K562 (cell line): Measurements from ENCODE around the gene GCA. TPM values are rescaled to one million over a fixed set of nuclear protein-coding genes. Genes with fewer than 3 reads are reported as not detected.

Experiments used
- ATAC-seq: fragments of 200-7000 bp; cut with Tn5 transposase; 3 replicates; pipeline ENCODE4 v1.9.1; 2020; ENCODE audit warnings: moderate library complexity
- BruUV-seq: library from RNA; stranded (reverse); fragments of 400-500 nt; replicated peaks from 2 replicates; lab custom pipeline; 2021; lab: Mats Ljungman, UMichigan
- CTCF ChIA-PET: fragments of 300-600 bp; formaldehyde crosslinking; extraction: SDS; loops from one replicate; lab custom pipeline; 2021; ENCODE audit warnings: low intra/inter-chr PET ratio; lab: Yijun Ruan, JAX
- POLR2A ChIA-PET: fragments of 300-600, 350-650 bp; sonication (Branson Sonifier 250); formaldehyde crosslinking; extraction: SDS; loops from one replicate; lab custom pipeline; 2021; ENCODE audit warnings: antibody characterized with exemption, inconsistent platforms; lab: Yijun Ruan, JAX
- DNase-seq, 4 experiments: peaks; one replicate each; pipeline versions ENCODE4 v3.0.0 to v3.0.0-alpha.2; 2011 to 2018; ENCODE audit warnings: low spot score in 3 of 4, mixed read lengths in 3 of 4; ENCODE audit errors: extremely low read depth in 1 of 4
- FAIRE-seq: peaks from 2 replicates; lab custom pipeline; 2011; peaks lifted over from hg19 to GRCh38; lab: Jason Lieb, UNC
- H2AFZ ChIP-seq: 2 replicates; pipeline ENCODE4 v1.6.0; 2011; ENCODE audit warnings: low read depth, low read length, control low read depth, inconsistent platforms
- H3K27ac ChIP-seq: fragments of 200-600 bp; 3 replicates; pipeline ENCODE4 v1.8.0; 2011; ENCODE audit warnings: low read depth, mild to moderate bottlenecking, control low read depth, inconsistent platforms, low read length, moderate library complexity, mixed read lengths; ENCODE audit errors: extremely low read depth
- H3K27me3 ChIP-seq, 2 experiments: fragments of 300-600 bp in 1 of 2; 2 replicates in 1 of 2; 3 replicates in 1 of 2; pipeline versions ENCODE4 v1.6.0 to v1.8.0; 2011; ENCODE audit warnings: inconsistent platforms in 2 of 2, low read length in 2 of 2, mild to moderate bottlenecking in 1 of 2, mixed read lengths in 1 of 2, moderate library complexity in 1 of 2; ENCODE audit not compliant: control insufficient read depth in 2 of 2, insufficient read depth in 2 of 2
- H3K36me3 ChIP-seq: fragments of 300-600 bp; 3 replicates; pipeline ENCODE4 v1.8.0; 2011; ENCODE audit warnings: mild to moderate bottlenecking, low read length, inconsistent platforms; ENCODE audit not compliant: control insufficient read depth, insufficient read depth
- H3K4me1 ChIP-seq, 2 experiments: fragments of 200-600 bp in 1 of 2; replicated peaks in 1 of 2; 2 replicates in 1 of 2; 3 replicates in 1 of 2; pipeline versions ENCODE4 v1.5.1 to v1.8.0; 2011; ENCODE audit warnings: inconsistent platforms in 2 of 2, low read length in 2 of 2, mild to moderate bottlenecking in 1 of 2, mixed read lengths in 1 of 2, moderate library complexity in 1 of 2; ENCODE audit not compliant: control insufficient read depth in 2 of 2, insufficient read depth in 2 of 2
- H3K4me2 ChIP-seq: 2 replicates; pipeline ENCODE4 v1.6.1; 2011; ENCODE audit warnings: low read length, control low read depth, inconsistent platforms, mixed read lengths; ENCODE audit not compliant: insufficient read depth
- H3K4me3 ChIP-seq: fragments of 200-600 bp; sonication (generic), shearing (Covaris generic); 2 replicates; pipeline ENCODE4 v1.5.1; 2016; ENCODE audit warnings: control low read depth, inconsistent platforms
- H3K79me2 ChIP-seq: fragments of 200-600 bp; 3 replicates; pipeline ENCODE4 v1.8.0; 2011; ENCODE audit warnings: low read length, inconsistent platforms; ENCODE audit not compliant: control insufficient read depth, insufficient read depth
- H3K9ac ChIP-seq, 2 experiments: 2 replicates each; pipeline versions ENCODE4 v1.6.0 to v1.6.1; 2011; ENCODE audit warnings: low read depth in 2 of 2, low read length in 2 of 2, control low read depth in 1 of 2, inconsistent platforms in 1 of 2, mild to moderate bottlenecking in 1 of 2, mixed read lengths in 1 of 2; ENCODE audit not compliant: insufficient read depth in 1 of 2
- H3K9me1 ChIP-seq: one replicate; pipeline ENCODE4 v1.6.0; 2011; ENCODE audit warnings: inconsistent platforms, mild to moderate bottlenecking, low read length, moderate library complexity; ENCODE audit not compliant: control insufficient read depth, insufficient read depth
- H3K9me3 ChIP-seq: replicated peaks from 2 replicates; pipeline ENCODE4 v1.5.1; 2011; ENCODE audit warnings: low read depth, low read length, inconsistent platforms; ENCODE audit not compliant: control insufficient read depth, insufficient read depth
- H4K20me1 ChIP-seq: replicated peaks from 2 replicates; pipeline ENCODE4 v1.6.1; 2011; ENCODE audit warnings: low read length, inconsistent platforms, mixed read lengths; ENCODE audit not compliant: control insufficient read depth, insufficient read depth
- ELF1 ChIP-seq: fragments of 200-800 bp; sonication (Bioruptor generic); IDR thresholded peaks from 2 replicates; pipeline ENCODE4 v1.6.1; 2016; ENCODE audit warnings: missing genetic modification characterization, missing compliant biosample characterization
- GTF2E2 ChIP-seq: fragments of 200-800 bp; sonication (Bioruptor generic); IDR thresholded peaks from 2 replicates; pipeline ENCODE4 v1.6.1; 2016; ENCODE audit warnings: missing genetic modification characterization, missing compliant biosample characterization
- NR4A1 ChIP-seq, 2 experiments: fragments of 250-450 bp in 1 of 2; fragments of 450-650 bp in 1 of 2; sonication (Bioruptor Pico) in 1 of 2; IDR thresholded peaks; 2 replicates each; pipeline versions ENCODE4 v1.4.0 to v1.6.1; 2016 to 2020; ENCODE audit warnings: mild to moderate bottlenecking in 2 of 2, missing compliant biosample characterization in 1 of 2, missing genetic modification characterization in 1 of 2, moderate library complexity in 1 of 2
- SRF ChIP-seq, 2 experiments: fragments of 250-450, 450-650 bp in 1 of 2; sonication (Bioruptor Pico) in 1 of 2; sonication (generic) in 1 of 2; formaldehyde crosslinking; IDR thresholded peaks; 2 replicates each; pipeline versions ENCODE4 v1.5.0 to v1.5.1; 2020 to 2022; ENCODE audit warnings: mild to moderate bottlenecking in 1 of 2, missing genetic modification reagents in 1 of 2
- WGBS: fragments of 100-300 bp; shearing (Covaris generic); methylation state at CpG from one replicate; pipeline ENCODE4 v1.1.6; 2016; ENCODE audit warnings: low coverage, mixed read lengths; ENCODE audit not compliant: insufficient coverage; ENCODE audit errors: missing lambda C conversion rate; 5-methylcytosine and 5-hydroxymethylcytosine counted together
- in situ Hi-C: fragments of 300-500 bp; cut with MboI; formaldehyde crosslinking; loops from 4 replicates; pipeline ENCODE4 v1.15.0; 2018; ENCODE audit warnings: inconsistent platforms, mixed read lengths
- intact Hi-C: fragments of 100-400 bp; cut with micrococcal nuclease; formaldehyde crosslinking; loops from 2 replicates; pipeline ENCODE4 v1.14.2; 2022
- polyA plus RNA-seq, 8 experiments: library from polyadenylated mRNA; depleted of rRNA in 4 of 8; stranded (reverse) in 5 of 8; unstranded in 3 of 8; fragments of >200 nt; fragmentation: Nextera tagmentation in 2 of 8; fragmentation: Illumina TruSeq in 1 of 8; extraction: Ambion mirVana in 2 of 8; extraction: Trizol in 1 of 8; gene quantifications; 2 replicates each; pipeline versions ENCODE4 v1.2.1 to v1.2.3, GENCODE V29; 2011 to 2014; ENCODE audit warnings: inconsistent platforms in 1 of 8, missing spikeins in 1 of 8
- total RNA-seq, 7 experiments: library from RNA; depleted of rRNA in 6 of 7; stranded (reverse); fragments of >200 nt in 6 of 7; fragmentation: Illumina TruSeq in 2 of 7; extraction: Trizol in 2 of 7; gene quantifications; 2 replicates each; pipeline versions ENCODE4 v1.2.1 to v1.2.3, GENCODE V29; 2011 to 2021; ENCODE audit warnings: low replicate concordance in 1 of 7

Gene GCA
- total and polyA plus RNA-seq, 9 of the 15 experiments (the other 6 are each of a cell fraction or from before 2014, with no cell fraction given): 0.24 to 0.79 (median 0.41) TPM; not detected in 1

DNA sequence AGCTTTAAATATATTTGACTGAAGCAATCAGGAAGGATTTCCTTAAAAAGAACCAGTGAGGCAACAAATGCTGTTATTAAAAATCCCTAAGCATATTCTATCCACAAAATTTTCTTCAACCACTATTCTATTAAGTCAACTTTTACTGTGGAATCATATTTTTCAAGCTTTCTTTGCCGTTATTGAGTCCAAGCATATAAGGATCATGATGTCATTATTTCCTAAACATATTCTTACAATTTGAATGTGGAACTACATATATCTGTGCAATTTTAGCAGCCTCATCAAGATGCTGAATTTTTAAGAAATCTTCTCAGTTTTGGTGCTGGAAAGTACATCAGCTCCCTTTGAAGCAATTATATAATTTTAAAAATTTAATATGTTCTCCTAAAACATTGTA is 31.1 kb upstream of the GCA start:
- no peak overlapping the region for H3K4me2 ChIP-seq
- WGBS: 0% methylated on average over 1 of the region's 1 CpG
- ATAC-seq: no peak
- no peaks in the 10 kb centered on the region for H3K9me3 ChIP-seq
- H3K27ac ChIP-seq: no peak overlapping the region
- H4K20me1 ChIP-seq: no peaks in the 10 kb centered on the region
- H3K27me3 ChIP-seq: no peaks in the 10 kb centered on the region
- DNase-seq: no peak
- no peak overlapping the region for H3K4me3 ChIP-seq
- no peaks in the 10 kb centered on the region for H3K36me3 ChIP-seq
- ChIA-PET POLR2A (no interaction called here), CTCF (no interaction called here)
- no peak for TF ChIP-seq ELF1 (tag)
- no peak for TF ChIP-seq SRF (CRISPR knock-in tag; IDR thresholded peaks at IDR 0.05)
- in situ Hi-C loops (loop anchor here (25.0 kb wide), 1 partner anchor 1051 kb away; no protein-coding TSS in a partner anchor), intact Hi-C loops (no loop called here)
- H3K79me2 ChIP-seq: no peaks in the 10 kb centered on the region
- H3K9ac ChIP-seq: no peak overlapping the region
- FAIRE-seq: no peak
- H3K4me1 ChIP-seq: no peaks in the 10 kb centered on the region
- H2AFZ ChIP-seq: no peak overlapping the region
- H3K9me1 ChIP-seq: no peaks in the 10 kb centered on the region
- no TSS peak for BruUV-seq

DNA sequence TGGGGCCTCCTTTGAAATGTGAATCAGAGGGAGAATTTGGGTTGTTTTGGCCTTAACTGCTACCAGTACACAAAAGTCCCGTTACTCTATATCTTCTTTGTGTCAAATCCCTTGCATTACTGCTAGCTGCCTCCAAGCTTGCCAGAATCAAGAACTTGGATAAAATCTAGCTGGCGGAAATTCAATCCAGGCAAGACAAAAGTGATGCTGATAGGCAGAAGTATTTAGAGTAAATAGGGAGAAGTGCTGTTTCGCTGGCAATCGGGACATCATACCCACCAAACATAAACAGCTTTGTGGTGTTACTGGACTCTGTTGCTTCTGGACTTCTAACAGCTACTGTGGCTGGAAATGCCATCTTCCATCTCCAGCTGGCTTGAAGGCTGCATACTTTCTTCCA is 28.0 kb upstream of the GCA start:
- H3K4me2 ChIP-seq: no peak overlapping the region
- no peaks in the 10 kb centered on the region for H4K20me1 ChIP-seq
- intact Hi-C loops (no loop called here), in situ Hi-C loops (loop anchor here (25.0 kb wide), 1 partner anchor 1054 kb away; no protein-coding TSS in a partner anchor)
- H3K27ac ChIP-seq: no peak overlapping the region
- H3K36me3 ChIP-seq: no peaks in the 10 kb centered on the region
- no peak overlapping the region for H3K4me3 ChIP-seq
- ChIA-PET POLR2A (interaction anchor here (0.7 kb wide), 1 partner anchor 14 kb away, joined by 3 read pairs; no protein-coding TSS in a partner anchor), CTCF (no interaction called here)
- WGBS: 2% methylated on average over 4 of the region's 4 CpGs
- TF ChIP-seq NR4A1 (CRISPR knock-in tag; IDR thresholded peaks at IDR 0.05) (no peak), NR4A1 (tag; IDR thresholded peaks at IDR 0.05) (no peak), GTF2E2 (tag) (no peak), ELF1 (tag) (no peak)
- no peaks in the 10 kb centered on the region for H3K79me2 ChIP-seq
- no peak for DNase-seq
- H3K9me3 ChIP-seq: no peaks in the 10 kb centered on the region
- no TSS peak for BruUV-seq
- no peaks in the 10 kb centered on the region for H3K9me1 ChIP-seq
- H2AFZ ChIP-seq: no peak overlapping the region
- H3K4me1 ChIP-seq: peaks cover 0 to 4% of the 10 kb centered on the region in 2 experiments; a peak in 2 of 5 replicates
- no peak for FAIRE-seq
- no peak for ATAC-seq
- no peaks in the 10 kb centered on the region for H3K27me3 ChIP-seq
- no peak overlapping the region for H3K9ac ChIP-seq
